HG03520 (cell line): ENCODE measurements around the gene SPTA1.

Experiments
- ATAC-seq: cut with Tn5 transposase; IDR thresholded peaks from one replicate; pipeline ENCODE4 v1.9.1; 2021; ENCODE audit warnings: mild to moderate bottlenecking, moderate library complexity; ENCODE audit not compliant: unreplicated experiment

SPTA1 gene

DNA sequence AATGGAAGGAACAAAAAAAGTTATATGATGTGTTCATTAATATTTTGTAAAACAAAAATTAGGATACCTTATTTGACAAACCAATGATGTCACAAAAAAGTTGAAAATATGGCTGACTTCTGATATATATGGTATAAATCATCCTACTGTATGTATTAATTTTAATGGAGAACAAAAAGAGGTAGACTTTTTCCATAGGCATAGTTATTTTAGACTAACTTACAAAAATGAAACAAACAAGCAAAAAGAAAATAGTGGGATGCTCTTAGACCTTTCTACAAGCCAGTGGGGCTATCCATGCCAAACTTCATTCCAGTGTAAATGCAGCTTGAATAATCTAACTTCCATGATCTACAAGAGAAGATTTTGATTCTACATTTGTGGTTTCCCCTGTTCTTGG lies 522 bp upstream of the SPTA1 start:
- no peak for ATAC-seq

- no peak for ATAC-seq
Observed at GRCh38 chr1:158685085-158685484, 1.4 kb downstream of the SPTA1 start.

DNA sequence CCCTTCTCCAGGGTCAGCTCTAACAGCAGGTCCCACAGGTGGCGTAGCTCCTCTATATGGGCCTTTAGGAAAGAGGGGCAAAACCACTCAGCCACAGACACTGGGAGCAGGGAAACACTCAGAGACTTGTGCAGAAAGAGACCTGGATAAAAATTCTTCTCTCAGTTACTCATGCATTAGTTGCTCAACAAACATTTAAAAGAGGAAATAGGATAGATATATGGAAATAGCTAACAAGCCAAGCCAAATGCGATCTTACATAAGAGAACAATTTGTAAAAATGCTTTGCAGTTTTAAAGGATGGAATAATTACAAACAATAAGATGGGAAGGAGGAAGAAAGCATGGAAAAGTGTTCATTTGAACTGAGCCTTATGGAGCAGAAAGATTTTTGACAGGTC lies 4.9 kb downstream of the SPTA1 start:
- ATAC-seq = no peak

- ATAC-seq = no peak
Observed at GRCh38 chr1:158679289-158679688, 7.2 kb downstream of the SPTA1 start.

DNA sequence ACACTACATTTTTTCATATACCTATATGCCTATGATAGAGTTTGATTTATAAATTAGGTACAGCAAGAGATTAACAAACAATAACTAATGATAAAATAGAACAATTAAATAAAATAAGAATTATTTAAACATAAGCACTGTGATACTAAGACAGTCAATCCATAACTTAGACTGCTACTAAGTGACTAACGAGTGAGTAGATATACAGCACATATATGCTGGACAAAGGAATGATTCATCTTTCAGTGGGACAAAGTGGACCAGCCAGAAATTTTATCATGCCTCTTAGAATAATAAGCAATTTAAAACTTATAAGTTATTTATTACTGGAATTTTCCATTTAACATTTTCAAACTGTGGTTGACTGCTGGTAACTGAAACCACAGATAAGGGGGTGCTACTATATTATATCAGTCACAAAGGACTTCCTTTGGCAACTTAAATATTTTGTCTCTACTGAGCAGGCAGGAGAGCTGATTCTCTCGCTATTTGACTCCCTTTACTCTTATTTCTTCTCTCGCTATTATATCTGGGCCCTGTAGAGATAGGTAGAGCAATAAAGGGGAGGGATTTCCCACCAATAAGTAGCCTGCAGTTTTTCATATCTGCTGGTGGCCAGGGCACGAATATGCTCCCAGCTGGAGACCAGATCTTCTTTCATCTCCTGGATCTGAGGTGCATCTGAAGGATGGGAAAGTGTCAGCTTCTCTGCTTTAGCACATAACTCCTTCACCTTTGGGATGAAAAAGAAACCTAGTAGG lies 10.8 kb downstream of the SPTA1 start:
- no peak for ATAC-seq

GRCh38 chr1:158674302-158674701 lies 12.2 kb downstream of the SPTA1 start:
- no peak for ATAC-seq

- ATAC-seq = no peak
Observed at GRCh38 chr1:158666037-158666436, 20.5 kb downstream of the SPTA1 start.

- ATAC-seq = no peak
Observed at GRCh38 chr1:158654571-158654970, 31.9 kb downstream of the SPTA1 start.

DNA sequence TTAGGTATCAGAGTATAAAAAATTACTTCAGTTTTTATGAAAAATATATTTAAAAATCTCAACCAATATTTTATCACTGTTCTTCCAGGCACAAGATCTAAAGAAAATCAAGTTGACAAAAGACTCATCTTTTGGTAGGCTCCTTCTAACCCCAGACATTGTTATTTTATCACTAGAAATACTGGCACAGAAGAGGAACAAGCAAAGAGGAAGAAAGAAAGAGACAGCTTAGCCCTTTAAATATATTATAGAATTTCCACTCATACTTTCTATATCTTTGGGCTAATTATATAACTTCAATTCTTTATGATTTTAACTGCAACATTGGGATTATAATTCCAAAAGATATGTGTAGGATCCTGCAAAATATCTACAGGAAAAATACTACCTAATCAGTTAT lies 32.4 kb downstream of the SPTA1 start:
- ATAC-seq = no peak

- no peak for ATAC-seq
Observed at GRCh38 chr1:158652721-158653334, 33.7 kb downstream of the SPTA1 start.

DNA sequence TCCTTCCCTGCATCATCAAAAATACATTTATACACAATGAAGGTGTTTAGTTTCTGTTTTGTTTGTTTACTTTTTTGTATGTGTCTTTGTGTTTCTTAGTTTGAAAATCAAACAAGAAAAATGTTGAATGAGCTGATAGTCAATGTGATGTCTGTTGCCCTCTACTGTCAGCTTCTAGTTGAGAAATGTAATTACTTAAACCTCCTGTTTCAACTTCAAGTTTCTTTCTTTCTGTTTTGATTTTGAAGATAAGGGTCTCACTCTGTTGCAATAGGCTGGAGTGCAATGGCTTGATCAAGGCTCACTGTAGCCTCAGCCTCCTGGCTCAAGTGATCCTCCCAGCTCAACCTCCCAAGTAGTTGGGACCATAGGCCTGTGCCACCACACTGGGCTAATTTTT lies 37.5 kb downstream of the SPTA1 start:
- ATAC-seq = no peak

- ATAC-seq = no peak
Observed at GRCh38 chr1:158646465-158646864, 40.0 kb downstream of the SPTA1 start.

- ATAC-seq = no peak
Observed at GRCh38 chr1:158644449-158644848, 42.1 kb downstream of the SPTA1 start.

- no peak for ATAC-seq
Observed at GRCh38 chr1:158638904-158639303, 47.6 kb downstream of the SPTA1 start.

GRCh38 chr1:158638146-158638545 lies 48.4 kb downstream of the SPTA1 start:
- no peak for ATAC-seq

- no peak for ATAC-seq
Observed at GRCh38 chr1:158613764-158614163, 72.8 kb downstream of the SPTA1 start.

- no peak for ATAC-seq
Observed at GRCh38 chr1:158611916-158612315, 74.6 kb downstream of the SPTA1 start.

- no peak for ATAC-seq
Observed at GRCh38 chr1:158607296-158607695, 79.2 kb downstream of the SPTA1 start.

- ATAC-seq = no peak
Observed at GRCh38 chr1:158604968-158605367, 81.5 kb downstream of the SPTA1 start, which contains the start of gene OR10Z1. Gene OR10Z1, plus strand, starts transcription at chr1:158605268. Its CDS starts 1,171 bp downstream, at chr1:158606439.

DNA sequence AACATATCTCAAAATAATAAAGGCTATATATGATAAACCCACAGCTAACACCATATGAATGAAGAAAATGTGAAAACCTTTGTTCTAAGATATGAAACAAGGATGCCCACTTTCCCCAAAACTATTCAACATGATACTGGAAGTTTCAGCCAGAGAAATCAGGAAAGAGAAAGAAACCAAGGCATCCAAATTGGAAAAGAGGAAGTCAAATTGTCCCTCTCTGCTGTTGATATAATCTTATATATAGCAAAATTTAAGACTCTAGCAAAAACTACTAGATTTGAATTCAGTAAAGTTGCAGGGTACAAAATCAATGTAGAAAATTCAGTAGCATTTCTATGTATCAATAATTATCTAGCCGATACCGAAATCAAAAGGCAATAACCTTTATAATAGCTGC lies 85.8 kb downstream of the SPTA1 start:
- ATAC-seq = no peak

DNA sequence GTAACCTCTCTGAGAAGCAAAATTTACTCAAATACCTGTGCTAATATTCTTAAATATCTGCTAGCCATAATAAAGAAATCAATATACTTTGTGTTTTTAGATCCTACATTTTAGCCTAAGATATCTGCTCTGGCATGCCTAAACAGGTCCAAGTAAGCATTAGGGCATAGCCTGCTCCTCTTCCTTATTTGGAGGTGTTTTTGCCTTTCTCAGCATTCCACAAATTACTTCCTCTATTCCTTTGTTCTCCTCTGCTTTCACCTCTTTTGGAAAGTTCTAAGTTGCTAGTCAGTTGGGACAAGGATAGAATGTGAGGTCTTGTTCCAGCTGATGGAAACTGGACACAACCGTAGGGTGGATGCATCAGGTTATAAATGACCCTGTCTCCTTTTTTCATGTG lies 99.6 kb downstream of the SPTA1 start:
- ATAC-seq = no peak

DNA sequence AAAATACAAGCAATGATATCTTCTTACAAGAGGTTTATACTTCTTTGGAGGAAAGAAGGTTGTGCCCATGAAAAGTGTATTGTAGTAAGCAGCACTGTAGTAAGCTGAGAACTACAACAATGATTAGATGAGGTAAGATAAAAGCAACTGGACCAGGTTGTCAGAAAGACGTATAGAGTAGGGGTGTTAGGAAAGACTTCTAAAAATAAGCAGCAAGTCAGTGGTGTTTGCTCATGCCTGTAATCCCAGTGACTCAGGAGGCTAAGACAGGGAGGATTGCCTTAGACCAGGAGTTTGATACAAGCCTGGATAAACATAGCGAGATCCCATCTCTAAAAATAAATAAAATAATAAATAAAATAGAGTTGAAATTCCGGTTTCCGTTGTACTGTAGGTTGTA lies 102.6 kb downstream of the SPTA1 start:
- ATAC-seq = no peak

DNA sequence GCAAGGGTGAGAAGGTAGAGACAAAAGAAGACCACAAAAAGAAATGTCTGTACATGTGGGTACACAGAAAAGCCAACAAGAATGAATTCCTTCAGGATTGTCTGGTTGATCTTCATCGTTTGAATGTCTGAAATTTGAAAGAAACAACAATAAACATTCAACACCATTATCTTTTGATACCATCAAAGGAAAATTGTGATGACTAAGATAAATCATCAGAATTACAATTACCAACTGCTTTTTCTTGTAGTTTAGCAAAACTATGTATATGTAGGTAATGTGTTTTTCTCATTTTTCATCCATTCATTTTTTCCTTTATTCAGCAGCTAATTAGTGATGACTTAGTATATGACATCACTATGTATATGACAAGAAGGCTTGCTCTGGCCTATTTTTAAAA lies 106.8 kb downstream of the SPTA1 start, which contains the start of gene OR10X1:
Gene OR10X1, minus strand, starts transcription at position 167 of the 400 bp plus-strand sequence. Its CDS starts 0 bp downstream, at position 167.
- no peak for ATAC-seq
